Measurements from ENCODE around the gene GOLGA7B. TPM values are rescaled to one million over a fixed set of nuclear protein-coding genes. Genes with fewer than 3 reads are reported as not detected.
A peak's percentile ranks its signal among the peaks of the same experiment; 100 is the strongest.

GOLGA7B gene
- polyA plus RNA-seq, 1 of the 3 experiments (the other 2 are of a cell fraction), result 0.03 TPM

GRCh38 chr10:97850446-97850845 is 803 bp downstream of the GOLGA7B start:
- Histone ChIP-seq H3K9me3 (no peaks in the 10 kb centered on the region), H3K9ac (no peak overlapping the region), H3K4me2 (no peak overlapping the region), H3K4me1 (ENCODE audit: control insufficient read depth in 1 of 2, insufficient read depth in 2 of 2, low read depth in 1 of 2, low read length in 1 of 2) (peaks cover 0 to 17% of the 10 kb centered on the region in 2 experiments; a peak in 1 of 4 replicates), H3K9me2 (no peaks in the 10 kb centered on the region), H4K20me1 (ENCODE audit: insufficient read depth) (no peaks in the 10 kb centered on the region), H3K27ac (ENCODE audit: low read depth in 2 of 2, low read length in 1 of 2) (no peak overlapping the region), H3F3A (replicated peaks; ENCODE audit: insufficient read depth) (no peaks in the 10 kb centered on the region), H2AFZ (ENCODE audit: low read depth) (no peak overlapping the region), H3K36me3 (replicated peaks in 1 of 2; ENCODE audit: control insufficient read depth in 1 of 2, insufficient read depth in 2 of 2, low read length in 1 of 2) (no peaks in the 10 kb centered on the region), H3K4me3 (ENCODE audit: low read depth in 2 of 2, low read length in 1 of 2) (peak overlapping the region in 1 of 2 experiments; percentile 37; a peak in 2 of 4 replicates), H3K79me2 (ENCODE audit: insufficient read depth) (no peaks in the 10 kb centered on the region), H3K27me3 (ENCODE audit: insufficient read depth) (peaks cover 27% of the 10 kb centered on the region)
- ChIA-PET CTCF (interaction anchor here (1.3 to 5.6 kb wide), 6 partner anchors 14 to 92 kb away, joined by 3 to 49 read pairs (median 4); no protein-coding TSS in a partner anchor), POLR2A (interaction anchor here (1.1 kb wide), 1 partner anchor 15 kb away, joined by 4 read pairs; no protein-coding TSS in a partner anchor)
- no peak for TF ChIP-seq FOSL2 (IDR thresholded peaks at IDR 0.05; ENCODE audit: borderline replicate concordance, low read depth)
- TF ChIP-seq RFX5 (IDR thresholded peaks at IDR 0.05; ENCODE audit: low read length), result 0 out of 2 replicates have a peak, but pooled peaks have one; percentile 12
- DNase-seq, result no peak
- 66% methylated on average over 11 of the region's 13 CpGs for WGBS (ENCODE audit: low lambda C conversion rate)

- H2AFZ ChIP-seq (ENCODE audit: low read depth), result no peak overlapping the region
- no peaks in the 10 kb centered on the region for H4K20me1 ChIP-seq (ENCODE audit: insufficient read depth)
- DNase-seq, result no peak
- H3K4me2 ChIP-seq, result no peak overlapping the region
- H3K9ac ChIP-seq, result no peak overlapping the region
- ChIA-PET CTCF (interaction anchor here (1.1 to 5.6 kb wide), 7 partner anchors 13 to 59 kb away, joined by 3 to 49 read pairs (median 3); no protein-coding TSS in a partner anchor), POLR2A (interaction anchor here (1.1 kb wide), 1 partner anchor 14 kb away, joined by 4 read pairs; no protein-coding TSS in a partner anchor)
- WGBS (ENCODE audit: low lambda C conversion rate), result 78% methylated on average over 6 of the region's 7 CpGs
- H3K27me3 ChIP-seq (ENCODE audit: insufficient read depth), result peaks cover 27% of the 10 kb centered on the region
- H3K9me3 ChIP-seq, result no peaks in the 10 kb centered on the region
- peaks cover 0 to 17% of the 10 kb centered on the region in 2 experiments; a peak in 1 of 4 replicates for H3K4me1 ChIP-seq (ENCODE audit: control insufficient read depth in 1 of 2, insufficient read depth in 2 of 2, low read depth in 1 of 2, low read length in 1 of 2)
- H3K27ac ChIP-seq (ENCODE audit: low read depth in 2 of 2, low read length in 1 of 2), result no peak overlapping the region
- no peaks in the 10 kb centered on the region for H3K79me2 ChIP-seq (ENCODE audit: insufficient read depth)
- H3K9me2 ChIP-seq, result no peaks in the 10 kb centered on the region
- H3K4me3 ChIP-seq (ENCODE audit: low read depth in 2 of 2, low read length in 1 of 2), result no peak overlapping the region
- TF ChIP-seq MEF2A (IDR thresholded peaks at IDR 0.05; ENCODE audit: borderline replicate concordance, low read depth), result no peak
- H3F3A ChIP-seq (replicated peaks; ENCODE audit: insufficient read depth), result no peaks in the 10 kb centered on the region
- no peaks in the 10 kb centered on the region for H3K36me3 ChIP-seq (replicated peaks in 1 of 2; ENCODE audit: control insufficient read depth in 1 of 2, insufficient read depth in 2 of 2, low read length in 1 of 2)
These were observed 1.8 kb downstream of the GOLGA7B start for GRCh38 chr10:97851341-97852001.

- Histone ChIP-seq H3F3A (replicated peaks; ENCODE audit: insufficient read depth) (no peaks in the 10 kb centered on the region), H3K36me3 (replicated peaks in 1 of 2; ENCODE audit: control insufficient read depth in 1 of 2, insufficient read depth in 2 of 2, low read length in 1 of 2) (no peaks in the 10 kb centered on the region), H2AFZ (ENCODE audit: low read depth) (no peak overlapping the region), H3K9me3 (no peaks in the 10 kb centered on the region), H3K79me2 (ENCODE audit: insufficient read depth) (no peaks in the 10 kb centered on the region), H4K20me1 (ENCODE audit: insufficient read depth) (no peaks in the 10 kb centered on the region), H3K9ac (no peak overlapping the region), H3K4me1 (ENCODE audit: control insufficient read depth in 1 of 2, insufficient read depth in 2 of 2, low read depth in 1 of 2, low read length in 1 of 2) (peaks cover 0 to 17% of the 10 kb centered on the region in 2 experiments; a peak in 1 of 4 replicates), H3K27me3 (ENCODE audit: insufficient read depth) (peaks cover 27% of the 10 kb centered on the region), H3K4me2 (no peak overlapping the region), H3K27ac (ENCODE audit: low read depth in 2 of 2, low read length in 1 of 2) (no peak overlapping the region), H3K9me2 (no peaks in the 10 kb centered on the region), H3K4me3 (ENCODE audit: low read depth in 2 of 2, low read length in 1 of 2) (no peak overlapping the region)
- 30% methylated on average over 3 of the region's 3 CpGs for WGBS (ENCODE audit: low lambda C conversion rate)
- DNase-seq, result no peak
- POLR2A ChIA-PET, result no interaction called here
- CTCF ChIA-PET, result interaction anchor here (1.1 to 5.6 kb wide), 3 partner anchors 17 to 60 kb away, joined by 3 to 49 read pairs (median 9); no protein-coding TSS in a partner anchor
- TF ChIP-seq FOSL2 (IDR thresholded peaks at IDR 0.05; ENCODE audit: borderline replicate concordance, low read depth) (no peak), TAF1 (IDR thresholded peaks at IDR 0.05; ENCODE audit: borderline replicate concordance, low read depth, low read length) (no peak), ZBTB33 (IDR thresholded peaks at IDR 0.05; ENCODE audit: borderline replicate concordance, low read depth) (no peak), NFIC (IDR thresholded peaks at IDR 0.05; ENCODE audit: borderline replicate concordance) (no peak), CHD2 (IDR thresholded peaks at IDR 0.05; ENCODE audit: low read length, partially characterized antibody) (no peak), CTCF (IDR thresholded peaks at IDR 0.05) (no peak), MAX (IDR thresholded peaks at IDR 0.05; ENCODE audit: low read depth) (no peak), RAD21 (IDR thresholded peaks at IDR 0.05; ENCODE audit: low read length) (no peak), MEF2A (IDR thresholded peaks at IDR 0.05; ENCODE audit: borderline replicate concordance, low read depth) (no peak), FOXM1 (IDR thresholded peaks at IDR 0.05; ENCODE audit: low read depth) (no peak), RCOR1 (IDR thresholded peaks at IDR 0.05; ENCODE audit: low read length) (no peak), TEAD4 (IDR thresholded peaks at IDR 0.05; ENCODE audit: borderline replicate concordance, insufficient read depth) (no peak), RFX5 (IDR thresholded peaks at IDR 0.05; ENCODE audit: low read length) (no peak), POLR2AphosphoS5 (IDR thresholded peaks at IDR 0.05; ENCODE audit: low read depth, low read length) (no peak)
These were observed 2.6 kb downstream of the GOLGA7B start for GRCh38 chr10:97852277-97852676.

Data from SK-N-SH (cell line).